Liver (tissue), 9 donors: ENCODE results near the gene CBR4. TPM values are rescaled to one million over a fixed set of nuclear protein-coding genes. Genes with fewer than 3 reads are reported as not detected.

Source experiments
- DNase-seq: peaks from one replicate; pipeline ENCODE4 v3.0.0-alpha.2; 2017; ENCODE audit warnings: low spot score
- H3K27ac ChIP-seq, 2 donors: one replicate each; pipeline ENCODE4 v1.7.0; 2013; ENCODE audit warnings: inconsistent platforms in 2 of 2, low read length in 2 of 2, control low read depth in 1 of 2, low read depth in 1 of 2, mild to moderate bottlenecking in 1 of 2
- H3K27me3 ChIP-seq, 4 donors: one replicate each; pipeline versions ENCODE4 v1.6.1 to v1.7.0; 2013; ENCODE audit warnings: low read length in 3 of 4, inconsistent platforms in 1 of 4, mild to moderate bottlenecking in 1 of 4, moderate library complexity in 1 of 4; ENCODE audit not compliant: control insufficient read depth in 4 of 4, insufficient read depth in 4 of 4
- H3K36me3 ChIP-seq, 4 donors: one replicate each; pipeline versions ENCODE4 v1.6.1 to v1.7.0; 2013; ENCODE audit warnings: low read length in 3 of 4, mild to moderate bottlenecking in 3 of 4, low read depth in 1 of 4, moderate library complexity in 1 of 4; ENCODE audit not compliant: control insufficient read depth in 4 of 4, insufficient read depth in 3 of 4
- H3K4me1 ChIP-seq, 4 donors: one replicate each; pipeline versions ENCODE4 v1.6.1 to v1.7.0; 2013; ENCODE audit warnings: low read length in 3 of 4, mild to moderate bottlenecking in 3 of 4, moderate library complexity in 1 of 4; ENCODE audit not compliant: control insufficient read depth in 4 of 4, insufficient read depth in 4 of 4
- H3K4me3 ChIP-seq, 3 donors: one replicate each; pipeline versions ENCODE4 v1.6.1 to v1.7.0; 2013; ENCODE audit warnings: low read length in 3 of 3, control low read depth in 1 of 3, low read depth in 1 of 3, mild to moderate bottlenecking in 1 of 3
- H3K9ac ChIP-seq, 2 donors: one replicate each; pipeline ENCODE4 v1.7.0; 2013; ENCODE audit warnings: low read length in 2 of 2, mild to moderate bottlenecking in 2 of 2, moderate library complexity in 2 of 2, control low read depth in 1 of 2, low read depth in 1 of 2
- H3K9me3 ChIP-seq, 4 donors: one replicate each; pipeline versions ENCODE4 v1.6.1 to v1.7.0; 2013; ENCODE audit warnings: low read length in 3 of 4; ENCODE audit not compliant: control insufficient read depth in 4 of 4
- EGR1 ChIP-seq, 2 donors: IDR thresholded peaks; 2 replicates each; pipeline ENCODE4 v1.6.1; 2016 to 2018; ENCODE audit warnings: antibody characterized with exemption in 2 of 2, low read depth in 2 of 2
- FOXA1 ChIP-seq: IDR thresholded peaks from 2 replicates; pipeline ENCODE4 v1.6.1; 2016; ENCODE audit warnings: antibody characterized with exemption
- FOXA2 ChIP-seq: IDR thresholded peaks from 2 replicates; pipeline ENCODE4 v1.6.1; 2016; ENCODE audit warnings: antibody characterized with exemption
- GABPA ChIP-seq, 2 donors: IDR thresholded peaks in 1 of 2; conservative IDR thresholded peaks in 1 of 2; 2 replicates each; pipeline ENCODE4 v1.6.1; 2016; ENCODE audit warnings: antibody characterized with exemption in 2 of 2, mild to moderate bottlenecking in 1 of 2, moderate library complexity in 1 of 2
- HNF4G ChIP-seq: IDR thresholded peaks from 2 replicates; pipeline ENCODE4 v1.6.1; 2016; ENCODE audit warnings: antibody characterized with exemption
- JUND ChIP-seq, 2 donors: IDR thresholded peaks; 2 replicates each; pipeline ENCODE4 v1.6.1; 2016; ENCODE audit warnings: antibody characterized with exemption in 2 of 2
- MAX ChIP-seq: IDR thresholded peaks from 2 replicates; pipeline ENCODE4 v1.6.1; 2016; ENCODE audit warnings: antibody characterized with exemption
- NR2F2 ChIP-seq: IDR thresholded peaks from 2 replicates; pipeline ENCODE4 v1.6.1; 2016; ENCODE audit warnings: antibody characterized with exemption
- RAD21 ChIP-seq, 2 donors: IDR thresholded peaks; 2 replicates each; pipeline ENCODE4 v1.6.1; 2016; ENCODE audit warnings: antibody characterized with exemption in 2 of 2, mild to moderate bottlenecking in 2 of 2
- RXRA ChIP-seq, 2 donors: IDR thresholded peaks; 2 replicates each; pipeline ENCODE4 v1.6.1; 2017 to 2018; ENCODE audit warnings: antibody characterized with exemption in 2 of 2, mild to moderate bottlenecking in 1 of 2
- SP1 ChIP-seq: IDR thresholded peaks from 2 replicates; pipeline ENCODE4 v1.6.1; 2018; ENCODE audit warnings: antibody characterized with exemption, mild to moderate bottlenecking
- TAF1 ChIP-seq: conservative IDR thresholded peaks from 2 replicates; pipeline ENCODE4 v1.6.1; 2016; ENCODE audit warnings: antibody characterized with exemption, mild to moderate bottlenecking
- WGBS: extraction: QIAGEN DNeasy Blood & Tissue Kit; methylation state at CpG from one replicate; pipeline ENCODE4 v1.1.7; 2013; 5-methylcytosine and 5-hydroxymethylcytosine counted together
- polyA plus RNA-seq, 2 donors: library from polyadenylated mRNA; stranded (reverse) in 1 of 2; unstranded in 1 of 2; fragments of 200-250 nt in 1 of 2; fragments of >200 nt in 1 of 2; fragmentation: Nextera tagmentation in 1 of 2; extraction: Ambion mirVana in 1 of 2; gene quantifications; one replicate each; pipeline versions ENCODE4 v1.2.1 to v1.2.3, GENCODE V29; 2013 to 2015
- total RNA-seq, 2 donors: library from RNA; depleted of rRNA; stranded (reverse); fragments of >200 nt; gene quantifications; one replicate each; pipeline ENCODE4 v1.2.3, GENCODE V29; 2014
- TF ChIP-seq, protein P1 (sequence below): IDR thresholded peaks from 2 replicates; pipeline ENCODE4 v1.6.1; 2016; ENCODE audit warnings: antibody characterized with exemption
- TF ChIP-seq, protein P2 (sequence below): IDR thresholded peaks from 2 replicates; pipeline ENCODE4 v1.6.1; 2016; ENCODE audit warnings: antibody characterized with exemption
- TF ChIP-seq, protein P3 (sequence below): IDR thresholded peaks from 2 replicates; pipeline ENCODE4 v1.6.1; 2016; ENCODE audit warnings: antibody characterized with exemption, mild to moderate bottlenecking
- TF ChIP-seq, protein P4 (sequence below): fragments of 150-350 bp; IDR thresholded peaks from 2 replicates; pipeline ENCODE4 v1.5.1; 2017; ENCODE audit warnings: improper control_type of control experiment, low read depth, low read length; ENCODE audit not compliant: missing input control
- donor health status: healthy.
- donor health status: healthy.
- donor health status: healthy.
- donor health status: healthy.
- donor health status: healthy.

Gene CBR4
- total and polyA plus RNA-seq, 4 donors, result 9.4 to 32.8 (median 22.6) TPM

DNA sequence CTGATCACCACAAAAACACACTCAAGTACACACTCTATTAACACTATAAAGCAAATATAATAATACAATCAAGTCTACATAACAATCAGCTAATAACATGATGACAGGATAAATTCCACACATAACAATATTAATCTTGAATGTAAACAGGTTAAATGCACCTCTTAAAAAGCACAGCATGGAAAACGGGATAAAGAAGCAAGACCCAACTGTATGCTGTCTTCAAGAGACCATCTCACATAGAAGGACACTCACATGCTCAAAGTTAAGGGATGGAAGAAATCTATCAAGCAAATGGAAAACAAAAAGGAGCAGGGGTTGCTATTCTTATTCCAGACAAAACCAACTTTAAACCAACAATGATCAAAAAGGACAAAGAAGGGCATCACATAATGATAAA is 28.1 kb downstream of the CBR4 start:
- 97% methylated on average over 1 of the region's 1 CpG for WGBS

GRCh38 chr4:168981460-168981859 is 28.6 kb downstream of the CBR4 start:
- Histone ChIP-seq H3K4me1 (no peaks in the 10 kb centered on the region), H3K27ac (no peak overlapping the region), H3K9ac (no peak overlapping the region), H3K27me3 (no peaks in the 10 kb centered on the region), H3K9me3 (no peaks in the 10 kb centered on the region), H3K4me3 (no peak overlapping the region), H3K36me3 (peaks cover 3 to 30% (median 23%) of the 10 kb centered on the region in 4 donors)
- TF ChIP-seq, protein P1, sequence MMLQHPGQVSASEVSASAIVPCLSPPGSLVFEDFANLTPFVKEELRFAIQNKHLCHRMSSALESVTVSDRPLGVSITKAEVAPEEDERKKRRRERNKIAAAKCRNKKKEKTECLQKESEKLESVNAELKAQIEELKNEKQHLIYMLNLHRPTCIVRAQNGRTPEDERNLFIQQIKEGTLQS, result no peak
- TF ChIP-seq GABPA (IDR thresholded peaks at IDR 0.05 in 1 of 2, conservative IDR thresholded peaks at IDR 0.05 in 1 of 2), result no peak
- TF ChIP-seq FOXA1, result no peak
- no peak for TF ChIP-seq MAX
- no peak for TF ChIP-seq NR2F2
- no peak for TF ChIP-seq EGR1 (IDR thresholded peaks at IDR 0.05; ENCODE audit: low read depth in 2 of 2)
- TF ChIP-seq TAF1, result no peak
- no peak for TF ChIP-seq RAD21 (IDR thresholded peaks at IDR 0.05)
- TF ChIP-seq, protein P2, sequence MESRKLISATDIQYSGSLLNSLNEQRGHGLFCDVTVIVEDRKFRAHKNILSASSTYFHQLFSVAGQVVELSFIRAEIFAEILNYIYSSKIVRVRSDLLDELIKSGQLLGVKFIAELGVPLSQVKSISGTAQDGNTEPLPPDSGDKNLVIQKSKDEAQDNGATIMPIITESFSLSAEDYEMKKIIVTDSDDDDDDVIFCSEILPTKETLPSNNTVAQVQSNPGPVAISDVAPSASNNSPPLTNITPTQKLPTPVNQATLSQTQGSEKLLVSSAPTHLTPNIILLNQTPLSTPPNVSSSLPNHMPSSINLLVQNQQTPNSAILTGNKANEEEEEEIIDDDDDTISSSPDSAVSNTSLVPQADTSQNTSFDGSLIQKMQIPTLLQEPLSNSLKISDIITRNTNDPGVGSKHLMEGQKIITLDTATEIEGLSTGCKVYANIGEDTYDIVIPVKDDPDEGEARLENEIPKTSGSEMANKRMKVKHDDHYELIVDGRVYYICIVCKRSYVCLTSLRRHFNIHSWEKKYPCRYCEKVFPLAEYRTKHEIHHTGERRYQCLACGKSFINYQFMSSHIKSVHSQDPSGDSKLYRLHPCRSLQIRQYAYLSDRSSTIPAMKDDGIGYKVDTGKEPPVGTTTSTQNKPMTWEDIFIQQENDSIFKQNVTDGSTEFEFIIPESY, result no peak
- TF ChIP-seq HNF4G, result no peak
- TF ChIP-seq FOXA2, result no peak
- no peak for TF ChIP-seq RXRA (IDR thresholded peaks at IDR 0.05)
- TF ChIP-seq, protein P3, sequence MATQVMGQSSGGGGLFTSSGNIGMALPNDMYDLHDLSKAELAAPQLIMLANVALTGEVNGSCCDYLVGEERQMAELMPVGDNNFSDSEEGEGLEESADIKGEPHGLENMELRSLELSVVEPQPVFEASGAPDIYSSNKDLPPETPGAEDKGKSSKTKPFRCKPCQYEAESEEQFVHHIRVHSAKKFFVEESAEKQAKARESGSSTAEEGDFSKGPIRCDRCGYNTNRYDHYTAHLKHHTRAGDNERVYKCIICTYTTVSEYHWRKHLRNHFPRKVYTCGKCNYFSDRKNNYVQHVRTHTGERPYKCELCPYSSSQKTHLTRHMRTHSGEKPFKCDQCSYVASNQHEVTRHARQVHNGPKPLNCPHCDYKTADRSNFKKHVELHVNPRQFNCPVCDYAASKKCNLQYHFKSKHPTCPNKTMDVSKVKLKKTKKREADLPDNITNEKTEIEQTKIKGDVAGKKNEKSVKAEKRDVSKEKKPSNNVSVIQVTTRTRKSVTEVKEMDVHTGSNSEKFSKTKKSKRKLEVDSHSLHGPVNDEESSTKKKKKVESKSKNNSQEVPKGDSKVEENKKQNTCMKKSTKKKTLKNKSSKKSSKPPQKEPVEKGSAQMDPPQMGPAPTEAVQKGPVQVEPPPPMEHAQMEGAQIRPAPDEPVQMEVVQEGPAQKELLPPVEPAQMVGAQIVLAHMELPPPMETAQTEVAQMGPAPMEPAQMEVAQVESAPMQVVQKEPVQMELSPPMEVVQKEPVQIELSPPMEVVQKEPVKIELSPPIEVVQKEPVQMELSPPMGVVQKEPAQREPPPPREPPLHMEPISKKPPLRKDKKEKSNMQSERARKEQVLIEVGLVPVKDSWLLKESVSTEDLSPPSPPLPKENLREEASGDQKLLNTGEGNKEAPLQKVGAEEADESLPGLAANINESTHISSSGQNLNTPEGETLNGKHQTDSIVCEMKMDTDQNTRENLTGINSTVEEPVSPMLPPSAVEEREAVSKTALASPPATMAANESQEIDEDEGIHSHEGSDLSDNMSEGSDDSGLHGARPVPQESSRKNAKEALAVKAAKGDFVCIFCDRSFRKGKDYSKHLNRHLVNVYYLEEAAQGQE, result no peak
- DNase-seq, result no peak

More for the DNA sequence above, 28.1 kb downstream of the CBR4 start:
- Histone ChIP-seq H3K9me3 (no peaks in the 10 kb centered on the region), H3K9ac (no peak overlapping the region), H3K27ac (no peak overlapping the region), H3K27me3 (no peaks in the 10 kb centered on the region), H3K4me1 (no peaks in the 10 kb centered on the region), H3K36me3 (peaks cover 1 to 28% (median 21%) of the 10 kb centered on the region in 4 donors), H3K4me3 (no peak overlapping the region)
- TF ChIP-seq, protein P3, result no peak
- TF ChIP-seq TAF1, result no peak
- TF ChIP-seq GABPA (IDR thresholded peaks at IDR 0.05 in 1 of 2, conservative IDR thresholded peaks at IDR 0.05 in 1 of 2), result no peak
- no peak for TF ChIP-seq RXRA (IDR thresholded peaks at IDR 0.05)
- TF ChIP-seq, protein P4, sequence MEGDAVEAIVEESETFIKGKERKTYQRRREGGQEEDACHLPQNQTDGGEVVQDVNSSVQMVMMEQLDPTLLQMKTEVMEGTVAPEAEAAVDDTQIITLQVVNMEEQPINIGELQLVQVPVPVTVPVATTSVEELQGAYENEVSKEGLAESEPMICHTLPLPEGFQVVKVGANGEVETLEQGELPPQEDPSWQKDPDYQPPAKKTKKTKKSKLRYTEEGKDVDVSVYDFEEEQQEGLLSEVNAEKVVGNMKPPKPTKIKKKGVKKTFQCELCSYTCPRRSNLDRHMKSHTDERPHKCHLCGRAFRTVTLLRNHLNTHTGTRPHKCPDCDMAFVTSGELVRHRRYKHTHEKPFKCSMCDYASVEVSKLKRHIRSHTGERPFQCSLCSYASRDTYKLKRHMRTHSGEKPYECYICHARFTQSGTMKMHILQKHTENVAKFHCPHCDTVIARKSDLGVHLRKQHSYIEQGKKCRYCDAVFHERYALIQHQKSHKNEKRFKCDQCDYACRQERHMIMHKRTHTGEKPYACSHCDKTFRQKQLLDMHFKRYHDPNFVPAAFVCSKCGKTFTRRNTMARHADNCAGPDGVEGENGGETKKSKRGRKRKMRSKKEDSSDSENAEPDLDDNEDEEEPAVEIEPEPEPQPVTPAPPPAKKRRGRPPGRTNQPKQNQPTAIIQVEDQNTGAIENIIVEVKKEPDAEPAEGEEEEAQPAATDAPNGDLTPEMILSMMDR, result no peak
- TF ChIP-seq, protein P1, result no peak
- TF ChIP-seq SP1, result no peak
- no peak for TF ChIP-seq JUND (IDR thresholded peaks at IDR 0.05)
- no peak for DNase-seq
